Testis (tissue), 2 donors: Measurements from ENCODE around the gene SPSB4.

Experiments
- CTCF ChIP-seq, 3 experiments: fragments of 450-650 bp in 2 of 3; fragments of 200-600 bp in 1 of 3; sonication (generic) in 1 of 3; IDR thresholded peaks; one replicate each; pipeline ENCODE4 v1.5.1; 2016 to 2019; ENCODE audit warnings: antibody characterized with exemption in 3 of 3, mild to moderate bottlenecking in 2 of 3, moderate library complexity in 1 of 3
- POLR2A ChIP-seq: fragments of 450-650 bp; IDR thresholded peaks from one replicate; pipeline ENCODE4 v1.6.1; 2017; ENCODE audit warnings: antibody characterized with exemption, mild to moderate bottlenecking, moderate library complexity

GRCh38 chr3:141091426-141091825 lies 40.3 kb downstream of the SPSB4 start:
- TF ChIP-seq CTCF (IDR thresholded peaks at IDR 0.05) (no peak), POLR2A (no peak)
